ENCODE data around the gene TMEM43. TPM values are rescaled to one million over a fixed set of nuclear protein-coding genes. Genes with fewer than 3 reads are reported as not detected.

TMEM43 gene
- total and polyA plus RNA-seq, 4 donors, result 44.3 to 104 (median 74.5) TPM

GRCh38 chr3:14175383-14176037 is 50.7 kb downstream of the TMEM43 start:
- TF ChIP-seq CTCF (IDR thresholded peaks at IDR 0.05; ENCODE audit: control extremely low read depth, extremely low read depth), result no peak
- H3K9me3 ChIP-seq (ENCODE audit: control insufficient read depth in 4 of 4, insufficient read depth in 3 of 4, low read length in 3 of 4), result no peaks in the 10 kb centered on the region
- DNase-seq (no peak), ATAC-seq (ENCODE audit: insufficient read depth, low FRiP score) (no peak)
- 64 to 65% methylated on average over 3 of the region's 3 CpGs for WGBS, 2 donors
- H3K36me3 ChIP-seq (ENCODE audit: control insufficient read depth in 4 of 4, insufficient read depth in 4 of 4, low read length in 4 of 4), result peaks cover 14 to 19% (median 18%) of the 10 kb centered on the region in 4 donors
- H3K9ac ChIP-seq (ENCODE audit: insufficient read depth in 1 of 2, low read length in 2 of 2), result no peak overlapping the region
- H3K27me3 ChIP-seq (ENCODE audit: control insufficient read depth in 3 of 3, insufficient read depth in 3 of 3, low read length in 2 of 3), result no peaks in the 10 kb centered on the region
- H3K27ac ChIP-seq (ENCODE audit: low read depth in 1 of 2, low read length in 1 of 2), result no peak overlapping the region
- peaks cover 0 to 19% (median 13%) of the 10 kb centered on the region in 5 donors for H3K4me1 ChIP-seq (ENCODE audit: control insufficient read depth in 5 of 5, insufficient read depth in 5 of 5, low read length in 5 of 5)
- no peak overlapping the region for H3K4me3 ChIP-seq

GRCh38 chr3:14177580-14178246 is 52.9 kb downstream of the TMEM43 start:
- Histone ChIP-seq H3K9me3 (ENCODE audit: control insufficient read depth in 4 of 4, insufficient read depth in 3 of 4, low read length in 3 of 4) (no peaks in the 10 kb centered on the region), H3K36me3 (ENCODE audit: control insufficient read depth in 4 of 4, insufficient read depth in 4 of 4, low read length in 4 of 4) (peaks cover 6 to 17% (median 8%) of the 10 kb centered on the region in 4 donors), H3K27me3 (ENCODE audit: control insufficient read depth in 3 of 3, insufficient read depth in 3 of 3, low read length in 2 of 3) (no peaks in the 10 kb centered on the region), H3K9ac (ENCODE audit: insufficient read depth in 1 of 2, low read length in 2 of 2) (peak overlapping the region; percentile 96 to 99), H3K4me1 (ENCODE audit: control insufficient read depth in 5 of 5, insufficient read depth in 5 of 5, low read length in 5 of 5) (peaks cover 0 to 19% (median 13%) of the 10 kb centered on the region in 5 donors), H3K27ac (ENCODE audit: low read depth in 1 of 2, low read length in 1 of 2) (peak overlapping the region; percentile 91 to 100), H3K4me3 (peak overlapping the region; percentile 97)
- no peak for TF ChIP-seq CTCF (IDR thresholded peaks at IDR 0.05; ENCODE audit: control extremely low read depth, extremely low read depth)
- WGBS, 2 donors, result 5 to 8% methylated on average over 10 of the region's 10 CpGs
- DNase-seq (no peak), ATAC-seq (ENCODE audit: insufficient read depth, low FRiP score) (no peak)

GRCh38 chr3:14178247-14179113 is 53.6 kb downstream of the TMEM43 start, which contains the start of the genes LSM3 and XPC:
TSS of gene LSM3 (plus strand) at chr3:14178817. CDS start at chr3:14178861, 44 bp downstream.
TSS of gene XPC (minus strand) at chr3:14178601. CDS start at chr3:14178568, 33 bp downstream.
- Histone ChIP-seq H3K27ac (ENCODE audit: low read depth in 1 of 2, low read length in 1 of 2) (peak within 1 kb of the TSS; percentile 91 to 100), H3K36me3 (ENCODE audit: control insufficient read depth in 4 of 4, insufficient read depth in 4 of 4, low read length in 4 of 4) (peaks cover 5 to 23% (median 6%) of the 10 kb centered on the region in 4 donors), H3K27me3 (ENCODE audit: control insufficient read depth in 3 of 3, insufficient read depth in 3 of 3, low read length in 2 of 3) (no peaks in the 10 kb centered on the region), H3K9ac (ENCODE audit: insufficient read depth in 1 of 2, low read length in 2 of 2) (peak within 1 kb of the TSS; percentile 96 to 99), H3K9me3 (ENCODE audit: control insufficient read depth in 4 of 4, insufficient read depth in 3 of 4, low read length in 3 of 4) (no peaks in the 10 kb centered on the region), H3K4me1 (ENCODE audit: control insufficient read depth in 5 of 5, insufficient read depth in 5 of 5, low read length in 5 of 5) (peaks cover 0 to 19% (median 13%) of the 10 kb centered on the region in 5 donors), H3K4me3 (peak within 1 kb of the TSS; percentile 97)
- peak; percentile 98 to 100 (median 99) for DNase-seq
- 0% methylated on average over 78 of the region's 78 CpGs for WGBS, 2 donors
- TF ChIP-seq CTCF (IDR thresholded peaks at IDR 0.05; ENCODE audit: control extremely low read depth, extremely low read depth), result no peak
- peak; percentile 100 for ATAC-seq (ENCODE audit: insufficient read depth, low FRiP score)

All from lung (tissue), 12 donors.